ENCODE results near the gene PHF13.
A peak's percentile ranks its signal among the peaks of the same experiment; 100 is the strongest.

PHF13 gene

GRCh38 chr1:6613361-6614018 is at the start of gene PHF13:
PHF13 (plus strand) TSS chr1:6613731; CDS start chr1:6614067, 336 bp downstream.
- DNase-seq, result peak; percentile 94 to 95

GRCh38 chr1:6569033-6569432 is 44.5 kb upstream of the PHF13 start:
- DNase-seq, result no peak

- no peak for DNase-seq
Measured at GRCh38 chr1:6570100-6570499, 43.4 kb upstream of the PHF13 start.

GRCh38 chr1:6570987-6571386 is 42.5 kb upstream of the PHF13 start:
- DNase-seq, result no peak

- DNase-seq, result no peak
Measured at GRCh38 chr1:6572653-6573383, 40.7 kb upstream of the PHF13 start.

- DNase-seq, result no peak
Measured at GRCh38 chr1:6574025-6574620, 39.4 kb upstream of the PHF13 start.

GRCh38 chr1:6574818-6575217 is 38.7 kb upstream of the PHF13 start:
- no peak for DNase-seq

- DNase-seq, result no peak
Measured at GRCh38 chr1:6577831-6578525, 35.6 kb upstream of the PHF13 start.

GRCh38 chr1:6578624-6579373 is 34.7 kb upstream of the PHF13 start:
- DNase-seq, result no peak

- peak; percentile 84 to 90 for DNase-seq
Measured at GRCh38 chr1:6579374-6580118, 34.0 kb upstream of the PHF13 start, which contains the start of gene ZBTB48. ZBTB48 (plus strand) TSS chr1:6579994; CDS start chr1:6580610, 616 bp downstream.

- no peak for DNase-seq
Measured at GRCh38 chr1:6580119-6580592, 33.4 kb upstream of the PHF13 start.

GRCh38 chr1:6580593-6581409 is 32.7 kb upstream of the PHF13 start:
- no peak for DNase-seq

GRCh38 chr1:6581561-6582305 is 31.8 kb upstream of the PHF13 start:
- no peak for DNase-seq

GRCh38 chr1:6582370-6582769 is 31.2 kb upstream of the PHF13 start:
- no peak for DNase-seq

GRCh38 chr1:6584126-6585080 is 29.1 kb upstream of the PHF13 start:
- no peak for DNase-seq

GRCh38 chr1:6585081-6585722 is 28.3 kb upstream of the PHF13 start:
- no peak for DNase-seq

GRCh38 chr1:6585841-6586240 is 27.7 kb upstream of the PHF13 start:
- DNase-seq, result no peak

GRCh38 chr1:6586404-6586816 is 27.1 kb upstream of the PHF13 start:
- no peak for DNase-seq

Data from SW 1271 (cell line).